SU-DHL-6 (cell line): ENCODE results near the gene P2RY14.

Source experiments
- H2AFZ ChIP-seq: fragments of 200-600 bp; sonication (generic); 2 replicates; pipeline ENCODE4 v1.6.1; 2014; ENCODE audit warnings: low read depth, mild to moderate bottlenecking, moderate library complexity, mixed read lengths, antibody characterized with exemption, low read length; ENCODE audit not compliant: severe bottlenecking
- H3F3A ChIP-seq: fragments of 200-600 bp; shearing (Covaris generic); 2 replicates; pipeline ENCODE4 v1.6.0; 2016; ENCODE audit warnings: antibody characterized with exemption, mild to moderate bottlenecking; ENCODE audit not compliant: insufficient read depth
- H3K27ac ChIP-seq: fragments of 200-600 bp; sonication (generic); 2 replicates; pipeline ENCODE4 v1.5.1; 2016; ENCODE audit warnings: low read depth, mild to moderate bottlenecking, low read length, moderate library complexity, mixed read lengths
- H3K27me3 ChIP-seq: fragments of 200-600 bp; sonication (generic), shearing (Covaris generic); 2 replicates; pipeline ENCODE4 v1.6.0; 2014; ENCODE audit warnings: mild to moderate bottlenecking, low read length
- H3K36me3 ChIP-seq: fragments of 200-600 bp; sonication (generic); 2 replicates; pipeline ENCODE4 v1.6.1; 2014; ENCODE audit warnings: mild to moderate bottlenecking, low read length, mixed read lengths
- H3K4me2 ChIP-seq: fragments of 300-600, 200-600 bp; shearing (Covaris generic), sonication (generic); 2 replicates; pipeline ENCODE4 v1.6.0; 2014; ENCODE audit warnings: low read length, low read depth, mild to moderate bottlenecking; ENCODE audit not compliant: poor library complexity, severe bottlenecking
- H3K4me3 ChIP-seq: fragments of 200-600 bp; sonication (generic); 2 replicates; pipeline ENCODE4 v1.5.1; 2014; ENCODE audit warnings: antibody characterized with exemption, low read length, mild to moderate bottlenecking, mixed read lengths; ENCODE audit not compliant: insufficient read depth, poor library complexity, severe bottlenecking
- H3K79me2 ChIP-seq: fragments of 200-600 bp; sonication (generic); 2 replicates; pipeline ENCODE4 v1.6.1; 2014; ENCODE audit warnings: mild to moderate bottlenecking, low read length, moderate library complexity; ENCODE audit not compliant: insufficient read depth
- H3K9ac ChIP-seq: fragments of 200-600 bp; sonication (generic); 2 replicates; pipeline ENCODE4 v1.7.0; 2014; ENCODE audit warnings: mild to moderate bottlenecking, low read length
- H3K9me2 ChIP-seq: fragments of 200-600 bp; sonication (generic); replicated peaks from 2 replicates; pipeline ENCODE4 v1.6.1; 2014; ENCODE audit warnings: low read length; ENCODE audit not compliant: insufficient read depth
- H3K9me3 ChIP-seq: fragments of 200-600 bp; sonication (generic); 2 replicates; pipeline ENCODE4 v1.6.1; 2014; ENCODE audit warnings: low read length, mixed read lengths; ENCODE audit not compliant: insufficient read depth
- H4K20me1 ChIP-seq: fragments of 200-600 bp; sonication (generic); 2 replicates; pipeline ENCODE4 v1.6.1; 2014; ENCODE audit warnings: low read depth, mild to moderate bottlenecking, antibody characterized with exemption, low read length, moderate library complexity, mixed read lengths
- EZH2phosphoT487 ChIP-seq: fragments of 200-600 bp; sonication (generic), shearing (Covaris generic); conservative IDR thresholded peaks from 2 replicates; pipeline ENCODE4 v1.6.1; 2018; ENCODE audit warnings: mild to moderate bottlenecking, antibody characterized with exemption, low read length, moderate library complexity, mixed read lengths
- TF ChIP-seq, protein P1 (sequence below): fragments of 200-600 bp; sonication (generic); IDR thresholded peaks from one replicate; pipeline ENCODE4 v1.5.1; 2017; ENCODE audit warnings: antibody characterized with exemption, mild to moderate bottlenecking, low read length, moderate library complexity; ENCODE audit not compliant: insufficient read depth, poor library complexity, severe bottlenecking

P2RY14 gene

DNA sequence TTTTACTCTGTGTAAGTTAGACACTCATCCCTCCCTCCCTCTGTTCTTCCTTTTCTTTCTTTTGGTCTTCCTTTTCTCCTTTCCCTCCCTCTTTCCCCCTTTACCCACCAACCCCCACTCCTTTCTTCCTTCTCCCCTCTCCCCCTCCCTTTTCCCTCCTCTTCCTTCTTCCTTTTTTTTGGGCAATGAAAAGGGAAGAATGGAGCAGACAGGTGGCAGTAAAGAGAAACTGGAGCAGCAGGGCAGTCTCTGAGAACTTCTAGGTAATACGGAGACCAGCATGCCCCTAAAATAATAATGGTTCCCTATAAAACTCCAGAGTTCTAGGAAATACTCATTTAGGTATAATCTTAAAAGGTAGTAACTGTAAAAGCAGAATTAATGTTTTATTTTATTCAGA lies 63.9 kb downstream of the P2RY14 start:
- Histone ChIP-seq H3K9me3 (no peaks in the 10 kb centered on the region), H3K27ac (no peak overlapping the region), H3K4me3 (no peak overlapping the region), H3F3A (no peaks in the 10 kb centered on the region), H3K79me2 (no peaks in the 10 kb centered on the region), H3K36me3 (no peaks in the 10 kb centered on the region), H3K4me2 (no peak overlapping the region), H3K9me2 (no peaks in the 10 kb centered on the region), H2AFZ (no peak overlapping the region), H3K9ac (no peak overlapping the region), H3K27me3 (no peaks in the 10 kb centered on the region), H4K20me1 (no peaks in the 10 kb centered on the region)
- TF ChIP-seq, protein P1, sequence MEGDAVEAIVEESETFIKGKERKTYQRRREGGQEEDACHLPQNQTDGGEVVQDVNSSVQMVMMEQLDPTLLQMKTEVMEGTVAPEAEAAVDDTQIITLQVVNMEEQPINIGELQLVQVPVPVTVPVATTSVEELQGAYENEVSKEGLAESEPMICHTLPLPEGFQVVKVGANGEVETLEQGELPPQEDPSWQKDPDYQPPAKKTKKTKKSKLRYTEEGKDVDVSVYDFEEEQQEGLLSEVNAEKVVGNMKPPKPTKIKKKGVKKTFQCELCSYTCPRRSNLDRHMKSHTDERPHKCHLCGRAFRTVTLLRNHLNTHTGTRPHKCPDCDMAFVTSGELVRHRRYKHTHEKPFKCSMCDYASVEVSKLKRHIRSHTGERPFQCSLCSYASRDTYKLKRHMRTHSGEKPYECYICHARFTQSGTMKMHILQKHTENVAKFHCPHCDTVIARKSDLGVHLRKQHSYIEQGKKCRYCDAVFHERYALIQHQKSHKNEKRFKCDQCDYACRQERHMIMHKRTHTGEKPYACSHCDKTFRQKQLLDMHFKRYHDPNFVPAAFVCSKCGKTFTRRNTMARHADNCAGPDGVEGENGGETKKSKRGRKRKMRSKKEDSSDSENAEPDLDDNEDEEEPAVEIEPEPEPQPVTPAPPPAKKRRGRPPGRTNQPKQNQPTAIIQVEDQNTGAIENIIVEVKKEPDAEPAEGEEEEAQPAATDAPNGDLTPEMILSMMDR: no peak
- TF ChIP-seq EZH2phosphoT487: no peak

DNA sequence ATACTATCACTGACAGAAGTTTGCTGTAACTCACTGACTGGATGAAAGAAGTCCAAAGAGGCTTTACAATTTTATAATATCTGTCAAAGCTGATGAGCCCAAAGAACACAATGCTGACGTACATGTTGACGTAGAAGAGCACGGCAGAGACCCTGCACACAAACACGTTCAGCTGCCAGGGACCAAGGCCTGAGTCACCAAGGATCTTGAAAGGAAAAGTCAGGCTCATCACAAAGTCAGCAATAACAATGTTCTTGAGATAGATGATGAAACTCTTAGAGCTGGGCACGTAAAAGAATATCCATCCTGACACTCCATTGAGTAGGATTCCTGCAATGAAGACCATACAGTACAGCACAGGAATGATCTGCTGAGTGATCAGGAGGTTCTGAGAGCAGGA lies 64.5 kb downstream of the P2RY14 start:
- H3K9me3 ChIP-seq: no peaks in the 10 kb centered on the region
- H4K20me1 ChIP-seq: no peaks in the 10 kb centered on the region
- no peaks in the 10 kb centered on the region for H3K79me2 ChIP-seq
- H3K36me3 ChIP-seq: no peaks in the 10 kb centered on the region
- TF ChIP-seq, protein P1: no peak
- no peak for TF ChIP-seq EZH2phosphoT487
- no peak overlapping the region for H3K4me2 ChIP-seq
- no peaks in the 10 kb centered on the region for H3F3A ChIP-seq
- H3K9ac ChIP-seq: no peak overlapping the region
- H3K9me2 ChIP-seq: no peaks in the 10 kb centered on the region
- H3K27ac ChIP-seq: no peak overlapping the region
- no peak overlapping the region for H3K4me3 ChIP-seq
- H2AFZ ChIP-seq: no peak overlapping the region
- H3K27me3 ChIP-seq: no peaks in the 10 kb centered on the region

DNA sequence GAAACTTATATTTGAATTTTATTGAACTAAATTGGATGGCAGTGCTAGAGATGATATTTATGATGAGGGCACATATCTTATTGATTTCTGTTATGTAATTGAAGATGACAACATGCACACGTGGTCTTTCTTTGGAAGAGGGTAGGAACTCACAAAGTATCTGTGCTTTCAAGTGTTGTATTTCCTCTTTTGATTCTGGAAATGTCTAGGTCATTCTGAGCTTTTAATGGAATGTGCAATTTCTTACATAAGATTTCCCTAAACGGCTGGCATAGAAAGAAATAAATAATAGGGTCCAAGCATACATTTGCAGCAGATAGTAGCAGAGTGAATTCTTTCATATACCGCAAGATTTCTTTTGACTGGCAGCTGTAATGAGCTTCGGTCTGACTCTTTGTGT lies 65.2 kb downstream of the P2RY14 start:
- Histone ChIP-seq H3K9me2 (no peaks in the 10 kb centered on the region), H2AFZ (no peak overlapping the region), H3K4me3 (no peak overlapping the region), H3K36me3 (no peaks in the 10 kb centered on the region), H3F3A (no peaks in the 10 kb centered on the region), H3K27me3 (no peaks in the 10 kb centered on the region), H3K9ac (no peak overlapping the region), H3K27ac (no peak overlapping the region), H3K79me2 (no peaks in the 10 kb centered on the region), H3K9me3 (no peaks in the 10 kb centered on the region), H4K20me1 (no peaks in the 10 kb centered on the region), H3K4me2 (no peak overlapping the region)
- TF ChIP-seq, protein P1: no peak
- TF ChIP-seq EZH2phosphoT487: no peak
